ENCODE results near the gene VTI1A. TPM values are rescaled to one million over a fixed set of nuclear protein-coding genes. Genes with fewer than 3 reads are reported as not detected.
"Not testable (repeated sequence)": the region's sequence is repeated elsewhere in the genome, so short reads cannot be mapped to it uniquely, and the experiment has no call there.

Gene VTI1A
- polyA plus RNA-seq (2014; cell fraction: cytosol; rRNA removed): 25.0 and 25.1 TPM in 2 replicates
- 33.0 and 38.5 TPM in 2 replicates for polyA plus RNA-seq (2014; cell fraction: nucleus; rRNA removed)

DNA sequence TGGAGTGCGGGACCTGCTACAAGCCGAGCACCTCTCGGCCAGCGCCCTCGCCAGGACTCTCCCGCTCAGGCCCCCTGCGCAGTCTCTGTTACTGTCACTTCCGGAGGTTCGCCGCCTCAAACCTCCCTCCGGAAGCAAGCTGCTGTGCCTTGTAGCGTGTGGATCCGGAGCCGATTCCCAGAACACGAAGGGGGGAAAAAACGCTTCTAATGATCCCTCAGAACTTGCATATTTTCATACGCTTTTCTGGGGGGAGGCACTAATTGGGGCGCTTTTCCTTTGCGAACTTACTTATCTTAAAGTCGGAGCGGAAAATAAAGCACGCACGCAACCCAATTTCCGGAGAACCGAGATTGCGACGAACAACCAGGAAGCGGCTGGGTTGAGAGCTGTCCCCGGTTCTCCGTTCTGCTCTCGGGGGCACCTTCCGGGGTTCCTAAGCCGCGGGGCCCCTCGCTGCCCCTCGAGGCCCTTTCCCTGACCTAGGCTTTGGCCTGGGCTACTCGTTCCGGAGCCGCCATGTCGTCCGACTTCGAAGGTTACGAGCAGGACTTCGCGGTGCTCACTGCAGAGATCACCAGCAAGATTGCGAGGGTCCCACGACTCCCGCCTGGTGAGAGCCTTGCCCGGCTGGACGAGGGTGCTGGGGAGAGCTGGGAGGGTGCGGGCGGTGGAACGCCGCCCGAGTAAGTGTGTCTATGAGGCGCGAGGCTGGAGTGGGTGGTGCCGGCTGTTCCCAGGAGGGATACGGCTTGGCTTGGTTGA, at the start of gene VTI1A, which contains the start of gene ZDHHC6:
Gene VTI1A, plus strand, starts transcription at position 361 of the 765 bp plus-strand sequence. Its CDS starts 159 bp downstream, at position 520.
Gene ZDHHC6, minus strand, starts transcription at position 60 of the 765 bp plus-strand sequence. CDS start 1,478 bp downstream, outside the sequence.
- DNase-seq (ENCODE audit: low spot score): peak; percentile 88

DNA sequence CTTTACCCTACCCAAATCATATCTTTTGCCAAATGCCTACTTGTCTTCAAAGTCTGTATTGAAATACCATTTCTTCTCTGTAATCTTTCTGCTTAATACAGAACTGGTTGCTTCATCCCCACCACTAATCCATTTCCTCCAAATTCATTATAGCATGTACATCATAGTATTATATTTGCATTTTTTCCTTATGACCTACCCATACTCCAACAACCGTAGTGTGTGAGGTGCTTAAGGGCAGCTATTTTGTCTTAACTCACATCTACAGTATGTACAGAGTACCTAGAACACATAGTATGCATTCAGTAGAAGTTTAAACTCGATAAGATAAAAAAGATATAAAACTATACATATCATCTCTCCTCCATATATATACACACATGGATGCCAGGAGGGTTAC, 49.4 kb upstream of the VTI1A start:
- no peak for DNase-seq (ENCODE audit: low spot score)

DNA sequence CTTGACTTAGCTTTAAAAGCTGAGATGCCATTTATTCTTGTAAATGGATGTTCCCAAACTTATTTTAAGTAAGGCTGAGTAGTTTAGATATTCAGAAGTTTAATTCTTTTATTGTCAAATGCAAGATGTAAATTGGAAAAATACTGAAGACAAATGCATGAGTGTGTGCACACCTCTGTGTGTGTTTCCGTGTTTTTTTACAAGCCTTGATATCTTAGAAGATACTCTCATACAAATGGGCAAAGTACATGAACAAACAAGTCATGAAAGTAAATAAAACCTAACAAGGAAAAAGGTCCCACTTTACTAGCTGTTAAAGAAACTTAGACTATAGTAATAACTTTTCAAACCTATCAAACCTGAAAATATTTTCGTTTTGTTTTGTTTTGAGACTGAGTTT, 44.1 kb upstream of the VTI1A start:
- DNase-seq (ENCODE audit: low spot score): no peak

DNA sequence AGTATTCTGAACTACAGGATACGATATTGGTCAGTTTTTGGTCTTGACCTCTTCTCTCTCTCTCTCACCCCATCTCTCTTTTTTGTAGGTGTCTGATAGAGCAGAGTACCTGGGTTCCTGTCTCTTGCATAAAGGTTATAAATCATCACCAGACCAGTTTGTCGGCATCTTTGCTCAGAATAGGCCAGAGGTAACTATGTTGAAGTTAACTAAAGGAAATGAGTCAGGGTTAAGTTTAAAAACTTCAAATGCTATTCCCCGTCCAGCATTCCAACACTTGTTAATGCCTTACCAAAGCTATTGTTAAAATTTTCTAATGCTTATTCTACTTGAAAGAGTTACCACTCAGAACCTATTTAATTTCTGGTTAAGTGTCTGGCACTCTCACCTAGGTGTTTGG, 42.4 kb upstream of the VTI1A start:
- DNase-seq (ENCODE audit: low spot score): no peak

GRCh38 chr10:112406806-112407205, 40.2 kb upstream of the VTI1A start:
- DNase-seq (ENCODE audit: low spot score): not testable (repeated sequence)

DNA sequence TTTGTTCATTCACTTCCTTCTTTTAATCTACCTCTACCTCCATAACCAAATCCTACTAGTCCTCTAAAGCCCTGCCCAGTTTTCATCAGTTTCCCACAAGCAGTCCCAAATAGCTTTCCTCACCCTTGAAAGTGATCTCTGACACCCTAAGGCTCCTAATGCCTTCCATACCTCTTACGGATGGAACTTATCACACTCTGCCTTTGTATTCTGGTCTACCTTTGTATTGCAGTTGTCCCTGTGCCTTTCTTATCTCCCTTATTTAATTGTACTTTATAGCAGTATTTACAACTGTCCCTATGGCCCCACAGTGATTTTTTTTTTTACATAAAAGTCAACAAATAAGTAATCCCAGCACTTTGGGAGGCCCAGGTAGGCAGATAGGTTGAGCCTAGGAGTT, 39.3 kb upstream of the VTI1A start:
- no peak for DNase-seq (ENCODE audit: low spot score)

DNA sequence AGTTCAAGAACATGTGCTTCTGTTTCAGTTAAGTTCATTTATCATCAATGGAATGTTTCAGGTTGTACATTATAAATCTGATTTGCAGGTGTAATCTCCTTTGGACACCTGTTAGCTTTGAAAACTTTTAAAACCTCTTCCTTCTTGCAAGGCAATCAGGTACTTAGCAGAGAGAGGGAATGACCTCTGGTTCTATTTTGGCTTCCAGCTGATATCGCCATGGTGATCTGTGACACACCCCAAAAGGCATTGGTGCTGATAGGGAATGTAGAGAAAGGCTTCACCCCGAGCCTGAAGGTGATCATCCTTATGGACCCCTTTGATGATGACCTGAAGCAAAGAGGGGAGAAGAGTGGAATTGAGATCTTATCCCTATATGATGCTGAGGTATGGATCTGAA, 37.7 kb upstream of the VTI1A start:
- no peak for DNase-seq (ENCODE audit: low spot score)

- DNase-seq (ENCODE audit: low spot score): no peak
These were observed 37.3 kb upstream of the VTI1A start for GRCh38 chr10:112409755-112410154.

GRCh38 chr10:112412696-112413095, 34.3 kb upstream of the VTI1A start:
- DNase-seq (ENCODE audit: low spot score): no peak

- DNase-seq (ENCODE audit: low spot score): no peak
These were observed 25.3 kb upstream of the VTI1A start for GRCh38 chr10:112421731-112422130.

DNA sequence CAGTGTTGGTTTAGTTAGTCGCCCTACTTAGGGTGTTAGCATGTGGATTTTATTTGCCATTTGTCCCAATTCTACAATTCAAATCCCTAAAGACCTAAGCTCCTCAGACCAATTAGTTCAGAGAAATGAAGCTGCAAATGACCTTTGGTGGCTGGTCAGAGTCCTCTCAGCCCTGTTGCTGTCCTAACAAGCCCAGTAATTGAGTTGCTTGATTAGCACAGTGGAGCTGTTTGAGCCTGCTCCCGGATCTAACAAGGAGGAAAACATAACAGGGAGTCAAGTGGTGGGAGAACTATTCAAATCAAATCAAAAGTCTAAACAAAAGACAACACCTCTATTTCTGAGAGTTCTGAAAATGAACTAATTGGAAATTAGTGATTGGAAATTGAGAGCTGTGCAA, 22.4 kb upstream of the VTI1A start:
- DNase-seq (ENCODE audit: low spot score): no peak

- DNase-seq (ENCODE audit: low spot score): no peak
These were observed 20.9 kb upstream of the VTI1A start for GRCh38 chr10:112426111-112426510.

GRCh38 chr10:112429147-112429546, 17.9 kb upstream of the VTI1A start:
- DNase-seq (ENCODE audit: low spot score): no peak

DNA sequence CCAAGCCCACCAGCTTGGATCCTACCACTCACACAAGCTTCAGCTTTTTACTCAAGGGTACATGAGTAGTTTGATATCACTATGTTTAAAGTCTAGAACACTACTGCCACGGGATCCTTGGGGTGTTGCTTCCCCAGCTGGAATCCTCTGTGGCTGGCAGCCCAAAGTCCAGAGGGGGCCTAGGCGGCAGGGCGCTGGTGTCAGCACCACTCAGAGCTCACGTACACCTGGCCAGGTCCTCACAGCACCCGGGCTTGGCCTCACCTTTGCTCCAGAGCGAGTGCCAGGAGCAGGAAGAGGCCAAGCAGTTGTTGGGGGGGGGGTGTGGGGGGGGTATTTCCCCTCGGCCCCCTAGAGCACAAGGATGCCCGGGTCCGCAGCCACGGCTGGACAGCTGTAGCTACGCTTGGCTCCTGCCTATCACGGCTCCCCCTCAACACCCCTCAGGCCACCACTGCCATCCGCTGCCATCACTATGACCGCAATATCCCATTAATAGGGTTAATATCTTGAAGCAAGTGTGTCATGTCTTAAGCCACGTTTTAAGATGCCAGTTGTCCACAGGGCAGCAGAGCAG, 17.3 kb upstream of the VTI1A start:
- DNase-seq (ENCODE audit: low spot score): no peak

DNA sequence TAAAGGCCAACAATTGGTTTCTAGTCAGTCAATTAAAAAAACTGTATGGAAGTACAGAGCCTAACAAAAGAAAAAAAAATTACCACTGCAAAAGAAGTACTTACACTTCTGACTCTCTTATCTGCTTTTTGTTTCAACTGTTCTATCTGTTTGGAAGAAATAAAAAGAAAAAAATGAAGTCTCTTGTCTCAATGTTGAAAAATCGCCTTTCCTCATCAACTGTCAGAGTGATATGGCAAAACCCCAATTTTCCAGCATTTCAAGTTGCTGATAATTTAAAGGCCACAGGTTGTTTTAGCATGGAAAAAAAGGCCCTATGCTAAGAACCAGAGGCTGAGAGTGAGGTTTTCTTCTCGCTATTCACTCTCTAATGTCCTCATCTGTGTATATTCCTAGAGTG, 13.9 kb upstream of the VTI1A start:
- no peak for DNase-seq (ENCODE audit: low spot score)

- DNase-seq (ENCODE audit: low spot score): no peak
These were observed 11.9 kb upstream of the VTI1A start for GRCh38 chr10:112434988-112435619.

DNA sequence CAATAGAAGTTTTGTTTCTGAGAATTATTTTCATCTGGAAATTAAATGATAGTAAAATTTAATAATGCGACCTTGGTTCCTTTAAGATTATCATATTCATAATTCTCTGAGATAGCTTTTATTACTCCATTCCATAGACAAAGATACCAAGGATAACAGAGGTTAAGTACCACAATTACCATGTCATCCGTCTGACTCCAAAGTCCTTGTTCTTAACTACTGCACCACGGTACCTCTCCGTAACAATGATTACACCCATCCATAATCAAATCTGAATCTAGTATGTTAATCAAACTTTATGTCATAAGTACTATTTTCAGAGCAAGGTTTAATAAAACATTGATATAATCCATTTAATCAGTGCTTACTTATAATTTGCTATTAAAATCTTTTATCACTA, 8.7 kb upstream of the VTI1A start:
- no peak for DNase-seq (ENCODE audit: low spot score)

DNA sequence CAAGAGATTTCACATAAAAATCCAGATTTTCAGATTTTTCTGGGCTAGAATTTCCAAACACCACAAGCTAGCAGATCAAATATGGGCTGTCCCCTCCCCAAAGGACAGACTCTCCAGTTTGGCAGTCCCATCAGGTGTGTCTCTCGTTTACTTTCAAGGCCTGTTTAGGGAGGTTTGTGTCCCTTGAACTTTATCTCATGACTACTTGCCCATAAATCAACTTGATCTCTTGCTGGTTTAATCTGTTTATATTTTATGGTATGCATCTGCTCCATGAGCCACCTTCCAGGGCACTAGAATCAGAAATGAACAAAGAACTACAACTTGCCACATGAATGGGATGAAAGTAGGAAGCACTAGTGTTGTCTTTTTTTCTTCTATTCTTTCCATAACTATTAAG, 5.5 kb upstream of the VTI1A start:
- DNase-seq (ENCODE audit: low spot score): no peak

DNA sequence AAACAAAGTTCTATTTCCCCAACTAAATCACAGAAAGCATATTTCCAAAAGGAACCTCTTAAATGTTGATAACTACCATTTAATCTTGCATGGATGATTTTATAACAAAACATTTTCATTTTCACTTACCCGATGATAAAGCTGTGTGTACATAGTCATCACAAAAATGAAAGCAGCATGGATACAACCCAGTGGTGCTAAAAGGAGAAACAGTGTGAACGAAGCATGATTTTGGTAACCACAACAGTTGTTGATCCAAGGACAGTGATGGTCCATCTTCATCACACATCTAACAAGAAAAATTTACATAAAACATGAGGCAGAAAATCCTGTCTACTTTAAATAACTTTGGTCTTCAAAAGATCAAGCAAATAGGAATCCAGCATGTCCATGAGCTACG, 5.0 kb upstream of the VTI1A start:
- no peak for DNase-seq (ENCODE audit: low spot score)

- peak; percentile 4 for DNase-seq (ENCODE audit: low spot score)
These were observed 760 bp upstream of the VTI1A start for GRCh38 chr10:112446055-112446854.

DNA sequence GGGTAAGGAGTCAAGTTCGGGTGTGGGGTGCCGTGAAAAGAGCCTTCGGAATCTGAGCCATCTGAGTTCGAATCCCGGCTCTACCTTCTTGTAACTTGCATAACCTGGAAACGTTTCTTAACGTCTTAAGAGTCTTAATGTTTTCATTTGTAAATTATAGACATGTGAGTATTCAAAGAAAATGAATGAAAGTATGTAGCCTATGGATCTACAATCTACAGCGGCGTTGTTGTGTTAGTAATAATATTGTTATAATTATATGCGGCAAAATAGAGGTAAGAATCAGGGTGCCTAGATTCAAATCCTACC, 559 bp downstream of the VTI1A start:
- no peak for DNase-seq (ENCODE audit: low spot score)

GRCh38 chr10:112448888-112449287, 1.9 kb downstream of the VTI1A start:
- DNase-seq (ENCODE audit: low spot score): no peak
